ENCODE data around the gene FAM135A.
"Not testable (repeated sequence)": the region's sequence is repeated elsewhere in the genome, so short reads cannot be mapped to it uniquely, and the experiment has no call there.

- TF ChIP-seq, protein P1, sequence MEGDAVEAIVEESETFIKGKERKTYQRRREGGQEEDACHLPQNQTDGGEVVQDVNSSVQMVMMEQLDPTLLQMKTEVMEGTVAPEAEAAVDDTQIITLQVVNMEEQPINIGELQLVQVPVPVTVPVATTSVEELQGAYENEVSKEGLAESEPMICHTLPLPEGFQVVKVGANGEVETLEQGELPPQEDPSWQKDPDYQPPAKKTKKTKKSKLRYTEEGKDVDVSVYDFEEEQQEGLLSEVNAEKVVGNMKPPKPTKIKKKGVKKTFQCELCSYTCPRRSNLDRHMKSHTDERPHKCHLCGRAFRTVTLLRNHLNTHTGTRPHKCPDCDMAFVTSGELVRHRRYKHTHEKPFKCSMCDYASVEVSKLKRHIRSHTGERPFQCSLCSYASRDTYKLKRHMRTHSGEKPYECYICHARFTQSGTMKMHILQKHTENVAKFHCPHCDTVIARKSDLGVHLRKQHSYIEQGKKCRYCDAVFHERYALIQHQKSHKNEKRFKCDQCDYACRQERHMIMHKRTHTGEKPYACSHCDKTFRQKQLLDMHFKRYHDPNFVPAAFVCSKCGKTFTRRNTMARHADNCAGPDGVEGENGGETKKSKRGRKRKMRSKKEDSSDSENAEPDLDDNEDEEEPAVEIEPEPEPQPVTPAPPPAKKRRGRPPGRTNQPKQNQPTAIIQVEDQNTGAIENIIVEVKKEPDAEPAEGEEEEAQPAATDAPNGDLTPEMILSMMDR (IDR thresholded peaks at IDR 0.05): not testable (repeated sequence)
- TF ChIP-seq EZH2 (IDR thresholded peaks at IDR 0.05; ENCODE audit: borderline replicate concordance, insufficient read depth, low read depth, low read length, poor library complexity, severe bottlenecking): not testable (repeated sequence)
Observed at GRCh38 chr6:70486638-70487037, 73.3 kb downstream of the FAM135A start.

Measured in B cell (primary cell).